SKM-1 (cell line): ENCODE data around the gene PRKRA.
A peak's percentile ranks its signal among the peaks of the same experiment; 100 is the strongest.
"Not testable (repeated sequence)": the region's sequence is repeated elsewhere in the genome, so short reads cannot be mapped to it uniquely, and the experiment has no call there.

Source experiments
- DNase-seq: peaks from one replicate; lab custom pipeline; 2025; ENCODE audit not compliant: unreplicated experiment; lab: John Stamatoyannopoulos, UW

The PRKRA gene

DNA sequence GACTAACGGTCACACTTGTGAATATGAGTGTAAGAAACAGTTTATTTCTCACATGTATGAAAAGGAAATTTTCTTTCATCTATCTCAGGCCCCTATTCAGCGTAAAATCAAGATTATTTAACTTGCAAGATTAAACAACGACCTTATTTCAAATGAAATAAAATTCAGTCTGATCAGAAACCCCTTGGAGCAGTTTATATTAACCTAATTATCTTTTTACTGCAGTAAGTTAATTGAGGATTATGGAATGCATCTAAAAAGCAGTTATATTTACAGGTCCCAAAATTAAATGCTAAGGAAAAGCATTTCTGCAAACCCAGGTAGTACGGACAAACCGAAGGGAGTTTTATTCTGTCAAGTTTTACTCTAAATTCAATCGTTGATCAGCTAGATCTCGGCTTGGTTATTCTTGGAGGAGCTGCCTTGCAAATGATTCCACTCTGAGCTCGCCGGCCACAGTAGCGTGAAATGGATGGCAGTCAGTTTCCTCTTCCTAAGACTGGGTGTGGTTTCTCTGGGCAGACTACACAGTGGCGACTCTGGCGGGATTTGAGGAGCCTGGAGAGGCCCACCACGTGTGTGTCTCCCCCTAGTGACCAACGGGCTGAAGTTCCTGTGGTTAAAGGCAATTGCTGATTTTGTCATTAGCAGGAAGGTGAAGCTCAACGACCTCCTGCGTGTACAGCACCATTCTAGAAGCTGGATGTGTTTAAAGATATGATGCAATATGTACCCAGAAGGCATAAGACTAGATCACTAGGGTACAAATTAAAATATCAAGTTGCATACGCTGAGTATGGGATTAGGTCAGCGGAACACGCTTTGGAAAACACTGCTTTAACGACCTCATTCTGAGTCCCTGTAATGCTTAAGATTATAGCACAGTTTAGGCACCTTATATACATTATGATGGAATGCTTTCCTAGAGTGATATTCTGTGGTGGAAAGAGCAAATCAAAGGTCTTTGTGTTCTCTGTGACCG is 36.4 kb downstream of the PRKRA start:
- DNase-seq, result peak; percentile 89

DNA sequence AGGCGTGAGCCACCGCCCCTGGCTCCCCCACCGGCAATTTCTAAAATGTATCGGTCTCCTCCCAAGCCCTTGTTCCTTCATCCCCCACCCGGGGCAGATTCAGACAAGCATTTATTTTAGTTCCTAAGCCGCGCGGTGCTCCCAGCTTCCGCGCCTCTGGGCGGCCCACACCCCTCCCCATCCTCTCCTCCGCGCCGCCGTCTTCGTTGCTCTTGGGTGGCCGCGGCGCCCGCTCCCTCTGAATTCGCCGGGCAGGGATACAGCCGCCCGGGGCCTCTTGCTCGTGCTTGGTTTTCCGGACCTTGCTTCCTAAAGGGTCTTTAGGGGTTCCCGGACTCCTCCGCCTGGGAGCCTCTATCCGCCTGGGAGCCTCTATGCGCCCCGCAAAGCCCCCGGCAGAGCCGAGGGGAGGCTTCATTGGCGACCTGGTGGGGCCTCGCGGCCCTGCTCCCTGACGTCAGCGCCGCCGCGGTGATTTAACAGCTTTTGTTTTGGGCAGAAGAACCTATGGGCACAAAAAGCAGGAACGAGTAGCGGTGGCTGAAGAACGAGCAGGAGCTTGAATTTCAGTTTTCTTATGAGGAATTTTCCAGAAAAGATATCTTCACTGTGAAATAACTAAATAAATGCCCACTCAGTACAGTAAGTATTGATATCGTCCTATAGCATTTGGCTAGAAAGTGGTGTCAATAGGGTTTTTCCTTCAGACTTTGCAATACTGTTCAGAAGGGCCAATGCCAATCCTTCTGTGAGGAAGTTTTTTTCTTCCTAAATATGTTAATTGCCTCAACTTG is 37.3 kb downstream of the PRKRA start:
- DNase-seq, result peak; percentile 56

DNA sequence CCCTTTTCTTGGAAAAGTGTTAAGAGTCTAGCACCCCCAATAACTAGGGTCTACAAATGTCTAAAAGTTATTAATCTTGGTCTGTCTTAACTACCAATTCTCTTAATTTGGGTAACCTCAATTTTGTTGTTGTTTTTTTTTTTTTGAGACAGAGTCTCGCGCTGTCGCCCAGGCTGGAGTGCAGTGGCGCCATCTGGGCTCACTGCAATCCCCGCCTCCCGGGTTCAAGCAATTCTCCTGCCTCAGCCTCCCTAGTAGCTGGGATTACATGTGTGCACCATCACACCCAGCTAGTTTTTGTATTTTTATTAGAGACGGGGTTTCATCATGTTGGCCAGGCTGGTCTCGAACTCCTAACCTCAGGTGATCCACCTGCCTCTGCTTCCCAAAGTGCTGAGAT is 38.5 kb downstream of the PRKRA start:
- not testable (repeated sequence) for DNase-seq

DNA sequence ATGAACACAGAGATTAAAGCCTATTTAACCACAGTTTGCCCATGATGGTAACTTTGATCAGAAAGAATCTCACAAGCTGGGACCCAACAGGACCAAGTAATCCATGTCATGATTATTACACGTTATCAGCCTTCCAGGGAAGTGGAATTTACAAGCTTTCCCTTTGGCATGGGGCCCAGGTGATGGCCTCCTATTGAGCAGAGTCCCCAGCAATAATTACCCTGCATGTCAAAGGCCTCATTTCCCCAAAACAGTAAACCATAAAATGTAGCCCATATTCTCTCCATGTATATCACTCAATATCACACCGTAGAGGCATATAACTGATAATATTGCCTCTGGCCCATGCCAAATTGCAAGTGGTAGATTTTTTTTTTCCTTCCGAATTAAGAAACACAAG is 38.9 kb downstream of the PRKRA start:
- DNase-seq, result no peak

DNA sequence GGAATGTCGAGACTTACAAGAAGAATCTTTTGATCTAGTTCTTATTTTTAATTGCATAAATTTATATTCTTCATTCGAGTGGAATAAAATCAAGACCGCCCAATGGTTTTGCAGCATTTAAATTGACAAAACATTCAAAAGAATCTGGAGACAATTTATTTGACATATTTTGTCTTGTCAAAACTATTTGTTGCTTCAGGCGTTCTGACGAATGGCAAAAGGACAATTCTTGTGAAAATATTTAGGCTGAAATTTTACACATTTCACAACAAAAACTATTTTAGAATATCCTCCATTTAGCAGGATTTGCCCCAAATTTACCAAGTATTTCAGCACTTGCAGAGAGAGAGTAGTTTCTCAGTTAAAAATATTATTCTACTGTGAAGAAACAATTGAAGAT is 41.7 kb downstream of the PRKRA start:
- no peak for DNase-seq

DNA sequence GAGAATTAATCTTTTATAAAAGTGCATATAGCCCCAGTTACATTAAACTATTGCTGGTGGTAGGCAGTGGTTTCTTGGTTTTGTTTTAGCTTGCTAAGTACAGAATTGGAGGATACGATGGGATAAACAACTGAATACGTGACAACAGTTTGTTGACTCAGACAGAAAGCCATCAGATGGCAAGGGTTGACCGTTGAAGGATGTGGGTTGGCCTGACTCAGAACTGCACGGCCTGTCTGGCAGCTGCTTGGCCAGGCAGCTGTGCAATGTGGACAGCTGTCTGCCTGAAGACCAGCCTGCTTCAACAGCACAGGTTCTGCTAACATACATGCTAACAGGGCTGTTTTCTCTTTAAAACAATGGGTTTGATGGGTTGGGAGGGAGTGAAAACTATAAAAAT is 46.6 kb downstream of the PRKRA start:
- DNase-seq, result no peak

DNA sequence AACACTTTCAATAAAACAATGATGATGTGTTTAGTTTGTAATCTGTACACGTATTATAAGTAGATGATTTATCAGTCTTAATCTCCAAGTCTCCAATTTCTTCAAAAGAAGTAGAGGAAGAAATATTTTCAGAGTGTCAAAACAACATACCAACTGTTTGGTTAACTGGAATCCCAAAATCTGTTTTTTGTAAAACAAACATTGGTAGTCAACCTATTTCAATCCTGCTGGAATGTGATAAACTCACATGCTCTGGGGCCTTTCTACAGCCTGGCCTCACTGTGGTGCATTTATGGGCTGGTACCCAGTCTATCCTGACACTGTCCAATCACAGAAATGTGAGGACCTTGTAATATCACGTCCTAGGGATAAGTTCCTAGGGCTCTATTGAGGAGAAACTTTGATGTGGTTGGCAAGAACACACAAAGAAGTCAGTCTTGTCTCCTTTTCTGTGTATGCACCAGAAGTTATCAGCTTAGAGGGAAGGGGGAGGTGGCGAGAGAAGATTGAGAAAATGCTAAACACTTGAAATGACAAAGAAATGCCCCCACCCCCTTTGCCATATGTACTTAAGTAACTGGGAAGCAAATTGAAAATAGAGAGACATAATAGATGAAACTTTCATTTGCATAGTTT is 47.2 kb downstream of the PRKRA start:
- DNase-seq, result no peak

DNA sequence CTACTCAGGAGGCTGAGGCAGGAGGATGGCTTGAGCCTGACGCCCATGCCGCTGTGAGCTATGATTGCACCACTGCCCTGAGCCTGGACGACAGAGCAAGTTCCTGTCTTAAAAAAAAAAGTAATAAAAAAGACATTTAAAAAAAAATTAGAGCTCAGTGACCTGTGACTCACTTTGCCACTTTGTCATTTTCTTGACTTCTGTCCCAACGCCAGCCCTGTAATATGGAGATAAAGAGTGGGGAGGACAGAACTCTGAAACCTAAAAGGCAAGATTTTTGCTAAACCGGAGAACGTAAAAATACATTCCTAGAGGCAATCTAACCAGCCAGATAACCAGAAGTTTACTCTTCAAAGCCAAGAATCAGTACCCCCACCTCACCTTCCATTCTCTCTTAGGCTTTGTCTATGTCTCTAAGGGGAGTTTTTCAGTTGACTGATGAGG is 49.0 kb downstream of the PRKRA start:
- DNase-seq, result no peak

DNA sequence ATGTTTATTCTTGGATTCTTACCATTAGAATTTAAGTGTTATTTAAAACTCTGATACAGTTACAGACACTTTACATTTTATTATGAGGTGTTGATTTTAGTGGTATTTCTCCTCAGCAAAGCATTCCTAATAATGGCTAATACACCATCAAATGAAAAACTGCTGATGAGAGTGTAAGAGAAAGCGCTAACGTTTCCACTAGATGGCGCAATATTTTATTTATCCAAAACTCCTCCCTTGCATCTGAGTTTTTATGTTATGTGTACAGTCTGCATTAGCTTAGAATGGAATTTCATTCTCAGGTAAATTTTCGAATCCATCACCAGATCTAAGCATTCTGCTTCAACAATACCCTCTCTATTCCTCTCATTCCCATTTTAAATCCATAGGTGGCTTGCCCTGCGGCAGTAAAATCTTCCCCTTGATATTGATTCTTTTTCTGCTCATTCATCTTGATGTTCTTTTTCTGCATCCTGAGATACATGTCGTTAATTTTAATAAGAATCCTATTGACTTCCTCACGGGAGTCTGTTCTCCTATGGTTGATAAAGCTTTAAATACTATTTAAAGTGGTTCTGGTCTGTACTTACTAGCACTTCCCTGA is 53.9 kb downstream of the PRKRA start:
- no peak for DNase-seq

DNA sequence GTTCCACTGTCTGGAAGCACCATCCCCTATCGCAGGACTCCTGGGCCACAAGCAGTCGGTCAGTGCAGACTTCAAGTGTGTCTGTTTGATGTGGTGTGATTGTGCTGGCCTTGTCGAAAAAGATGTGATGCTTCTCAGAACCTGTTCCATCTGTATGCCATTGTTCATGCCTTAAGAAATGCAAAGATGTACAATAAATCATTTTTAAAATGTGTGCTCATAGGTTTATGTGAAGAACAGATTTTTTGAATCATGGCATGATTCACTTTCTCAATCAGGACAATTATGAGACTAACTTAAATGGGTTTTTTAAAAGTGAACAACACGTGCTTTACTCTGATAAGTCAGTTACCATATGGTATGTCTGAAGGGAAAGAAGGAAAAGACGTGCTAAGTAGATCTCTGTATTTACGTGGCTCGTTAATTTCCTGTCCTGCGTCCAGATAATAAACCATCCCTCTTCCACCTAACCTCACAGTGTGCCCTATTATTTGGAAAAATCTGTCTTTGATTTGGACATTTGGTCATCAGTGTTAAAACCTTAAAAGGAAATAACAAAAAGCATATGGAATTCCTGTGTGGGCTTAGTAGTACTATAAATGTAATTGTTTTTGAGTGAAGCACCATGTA is 54.9 kb downstream of the PRKRA start:
- no peak for DNase-seq

DNA sequence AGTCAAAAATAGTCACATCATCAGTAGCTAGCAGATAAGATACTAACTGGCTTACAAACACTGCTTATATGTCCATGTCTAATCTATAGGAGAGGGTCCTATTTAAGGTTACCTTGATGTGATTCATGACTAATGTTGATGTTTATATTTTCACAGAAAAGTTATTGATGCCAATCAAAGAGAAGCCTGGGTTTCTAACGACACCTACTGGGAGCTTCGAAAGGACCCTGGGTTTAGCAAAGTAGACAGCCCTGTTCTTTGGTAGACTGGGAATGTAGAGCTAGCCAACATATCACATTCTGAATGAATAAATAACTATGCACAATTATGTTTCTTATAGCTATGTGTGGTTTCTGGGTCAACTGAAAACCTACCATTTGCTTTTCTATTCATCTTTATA is 55.7 kb downstream of the PRKRA start:
- DNase-seq, result no peak

DNA sequence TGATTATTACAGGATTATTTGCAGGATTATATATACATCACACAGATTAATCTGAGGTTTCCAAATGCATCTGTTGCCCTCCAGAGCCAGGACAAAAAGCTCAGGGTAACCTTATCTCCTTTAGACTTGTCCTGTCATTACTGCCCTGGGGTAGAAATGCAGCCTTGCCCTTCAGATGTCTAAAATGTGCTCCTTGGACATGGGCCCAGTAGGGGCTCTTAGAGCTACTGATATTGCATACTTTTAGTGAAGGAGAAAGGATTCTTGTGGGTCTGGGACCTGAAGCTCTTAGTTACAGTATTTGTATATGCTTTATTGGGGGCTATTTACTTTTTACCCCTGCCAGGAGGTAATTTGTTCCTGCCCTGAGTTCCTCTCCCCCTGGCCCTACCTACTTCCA is 56.1 kb downstream of the PRKRA start:
- no peak for DNase-seq

DNA sequence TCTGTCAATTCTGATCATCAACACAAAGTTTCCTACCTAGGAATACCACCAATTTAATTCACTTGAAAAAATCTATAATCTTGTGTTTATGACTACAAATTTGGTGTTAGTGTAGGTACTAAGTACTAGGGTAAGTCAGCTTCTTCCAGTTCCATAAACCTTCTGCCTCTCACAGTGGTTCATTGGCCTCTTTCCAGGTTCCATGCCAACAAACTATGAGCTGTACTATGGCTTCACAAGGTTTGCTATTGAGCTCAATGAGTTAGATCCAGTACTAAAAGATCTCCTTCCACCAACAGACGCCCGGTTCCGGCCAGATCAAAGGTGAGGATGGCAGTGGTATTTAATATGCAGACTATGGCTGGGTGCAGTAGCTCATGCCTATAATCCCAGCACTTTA is 58.8 kb downstream of the PRKRA start:
- no peak for DNase-seq

DNA sequence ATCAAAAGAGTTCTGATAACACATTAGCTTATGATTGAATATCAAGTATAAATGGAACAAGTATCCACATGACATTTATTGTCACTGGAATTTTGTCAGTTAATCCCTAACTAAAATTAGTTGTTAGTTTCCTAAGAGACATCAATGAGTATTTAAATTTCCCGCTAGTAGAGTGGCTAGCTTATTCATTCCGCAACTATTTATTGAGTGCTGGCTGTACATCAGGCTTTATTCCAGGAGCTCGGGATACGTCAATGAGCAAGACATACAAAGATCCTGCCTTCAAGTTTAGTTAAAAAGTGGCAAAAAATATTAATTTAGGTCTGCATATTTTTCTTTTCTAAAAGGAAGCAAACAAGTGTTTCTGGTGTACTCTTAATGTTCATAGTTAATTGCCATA is 59.3 kb downstream of the PRKRA start:
- DNase-seq, result no peak

DNA sequence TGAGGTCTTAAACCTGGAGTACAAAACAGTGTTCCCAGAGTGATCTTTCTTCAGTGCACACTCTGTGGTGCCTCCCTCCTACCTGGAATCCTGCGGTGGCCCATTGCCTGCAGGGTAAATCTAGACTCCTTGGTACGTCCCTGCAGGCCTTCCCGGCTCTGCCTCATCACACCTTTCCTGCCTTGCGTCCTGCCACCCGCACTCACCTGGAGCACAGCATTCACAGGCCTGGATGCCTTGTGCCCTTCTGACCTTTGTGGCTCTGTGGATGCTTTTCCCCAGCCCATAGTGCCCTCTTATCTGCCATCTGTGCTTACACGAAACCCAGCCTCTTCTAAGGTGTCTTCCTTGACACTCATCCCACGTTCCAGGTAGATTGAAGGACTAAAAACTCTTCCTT is 62.7 kb downstream of the PRKRA start:
- DNase-seq, result no peak

DNA sequence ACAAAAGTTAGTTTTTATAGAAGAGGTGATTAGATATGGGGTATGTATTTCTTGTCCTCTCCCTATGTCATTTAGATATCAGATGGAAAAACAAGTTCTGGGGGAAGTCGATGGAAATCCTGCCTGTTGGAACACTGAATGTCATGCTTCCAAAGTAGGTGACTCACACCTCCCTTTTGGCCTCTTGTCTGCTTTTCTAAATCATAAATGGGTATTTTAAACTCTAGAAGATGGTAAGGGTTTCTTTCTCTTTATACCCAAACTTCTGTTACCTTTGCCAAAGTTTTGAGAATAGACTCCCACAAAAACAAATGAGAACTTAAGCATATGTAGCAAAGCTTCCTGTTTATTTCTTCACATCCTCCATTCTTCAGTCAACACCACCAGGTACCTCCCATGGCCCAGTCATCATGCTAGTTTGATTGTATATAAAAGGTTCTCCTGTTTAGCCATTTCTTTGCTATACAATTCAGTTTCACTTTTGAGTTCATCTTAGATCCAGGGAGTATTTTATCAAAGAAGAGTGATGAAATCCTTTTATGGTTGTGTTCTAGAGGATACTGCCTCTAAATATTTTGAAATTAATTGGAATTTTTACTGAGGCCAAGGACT is 63.9 kb downstream of the PRKRA start:
- no peak for DNase-seq

DNA sequence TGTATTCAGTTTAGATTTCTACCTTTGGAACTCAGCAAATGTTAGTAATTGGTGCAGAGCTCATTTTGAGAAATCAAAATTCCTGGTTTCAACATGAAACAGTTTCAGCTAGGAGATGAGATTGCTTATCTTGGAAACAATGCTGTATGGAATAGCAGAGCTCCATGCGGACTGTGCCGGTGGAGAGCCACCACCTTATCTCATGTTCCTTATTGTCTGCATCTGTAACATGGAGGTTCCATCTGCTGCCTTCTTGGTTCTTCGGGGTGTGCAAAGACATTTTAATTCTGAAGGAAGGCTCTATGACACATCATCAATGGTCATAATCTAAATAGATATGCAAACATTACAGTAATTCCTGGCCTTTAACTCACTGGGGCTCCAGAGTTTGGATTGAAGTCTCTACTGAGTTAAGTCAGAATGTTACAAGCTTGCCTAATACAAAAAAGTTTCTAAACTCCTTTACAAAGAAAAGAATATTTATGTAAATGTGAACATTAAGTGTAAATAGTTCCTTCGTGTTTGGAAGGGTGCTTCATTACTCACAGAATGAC is 65.3 kb downstream of the PRKRA start:
- no peak for DNase-seq

DNA sequence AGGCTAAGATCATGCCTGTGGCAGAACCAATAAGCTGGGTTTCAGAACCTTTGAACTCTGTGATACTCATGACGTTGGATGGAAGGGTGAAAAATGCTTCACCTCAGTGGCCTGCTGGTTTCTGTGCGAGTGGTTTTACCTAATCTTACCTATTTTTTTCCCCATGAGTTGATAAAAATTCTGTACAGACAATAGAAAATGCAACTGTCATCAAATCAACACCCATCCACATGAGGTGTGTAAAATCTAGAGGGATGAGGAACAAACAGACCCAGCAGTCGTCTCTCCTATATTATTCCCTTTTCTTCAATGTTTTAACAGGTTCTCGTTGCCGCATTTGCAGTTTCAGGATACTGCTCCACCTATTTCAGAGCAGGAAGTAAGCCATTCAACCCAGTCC is 67.3 kb downstream of the PRKRA start:
- no peak for DNase-seq
